HG03520 (cell line): ENCODE data around the gene ARMC3.
"Not testable (repeated sequence)": the region's sequence is repeated elsewhere in the genome, so short reads cannot be mapped to it uniquely, and the experiment has no call there.

ENCODE experiments used
- ATAC-seq: cut with Tn5 transposase; IDR thresholded peaks from one replicate; pipeline ENCODE4 v1.9.1; 2021; ENCODE audit warnings: mild to moderate bottlenecking, moderate library complexity; ENCODE audit not compliant: unreplicated experiment

Gene ARMC3

GRCh38 chr10:23046027-23046426 is 118.2 kb downstream of the ARMC3 start:
- no peak for ATAC-seq

- ATAC-seq = no peak
Measured at GRCh38 chr10:23047201-23048050, 119.6 kb downstream of the ARMC3 start.

GRCh38 chr10:23048191-23048590 is 120.3 kb downstream of the ARMC3 start:
- no peak for ATAC-seq

- no peak for ATAC-seq
Measured at GRCh38 chr10:23051278-23051677, 123.4 kb downstream of the ARMC3 start.

GRCh38 chr10:23051855-23052331 is 124.0 kb downstream of the ARMC3 start:
- ATAC-seq = no peak

- no peak for ATAC-seq
Measured at GRCh38 chr10:23053036-23053435, 125.2 kb downstream of the ARMC3 start.

GRCh38 chr10:23055424-23056185 is 127.8 kb downstream of the ARMC3 start:
- no peak for ATAC-seq

- ATAC-seq = no peak
Measured at GRCh38 chr10:23056186-23056579, 128.3 kb downstream of the ARMC3 start.

- ATAC-seq = no peak
Measured at GRCh38 chr10:23058366-23058765, 130.5 kb downstream of the ARMC3 start.

- ATAC-seq = no peak
Measured at GRCh38 chr10:23060918-23061317, 133.1 kb downstream of the ARMC3 start.

GRCh38 chr10:23063045-23063972 is 135.5 kb downstream of the ARMC3 start:
- ATAC-seq = no peak

- no peak for ATAC-seq
Measured at GRCh38 chr10:23063973-23064812, 136.3 kb downstream of the ARMC3 start.

GRCh38 chr10:23064813-23065114 is 136.9 kb downstream of the ARMC3 start:
- ATAC-seq = not testable (repeated sequence)

GRCh38 chr10:23065181-23065948 is 137.5 kb downstream of the ARMC3 start:
- no peak for ATAC-seq

GRCh38 chr10:23067337-23067736 is 139.5 kb downstream of the ARMC3 start:
- no peak for ATAC-seq

GRCh38 chr10:23067939-23068775 is 140.3 kb downstream of the ARMC3 start:
- no peak for ATAC-seq

GRCh38 chr10:23069019-23069815 is 141.4 kb downstream of the ARMC3 start:
- no peak for ATAC-seq
